Cardiac muscle cell (in vitro differentiated cells and primary cell): ENCODE results near the gene LRRC4C. TPM values are rescaled to one million over a fixed set of nuclear protein-coding genes. Genes with fewer than 3 reads are reported as not detected.

ENCODE experiments used
- DNase-seq, 2 donors: peaks; one replicate each; pipeline versions ENCODE4 v3.0.0 to v3.0.0-alpha.2; 2010 to 2017; ENCODE audit warnings: low read depth in 1 of 2, low spot score in 1 of 2
- H3K27ac ChIP-seq: fragments of 200-600 bp; sonication (generic); 2 replicates; pipeline ENCODE4 v1.5.1; 2016
- H3K27me3 ChIP-seq: fragments of 200-600 bp; sonication (generic); 2 replicates; pipeline ENCODE4 v1.6.0; 2016; ENCODE audit warnings: control low read depth
- H3K36me3 ChIP-seq: fragments of 200-600 bp; sonication (generic); 2 replicates; pipeline ENCODE4 v1.5.1; 2016; ENCODE audit warnings: control low read depth
- H3K4me1 ChIP-seq: fragments of 200-600 bp; sonication (generic); 2 replicates; pipeline ENCODE4 v1.8.1; 2017; ENCODE audit warnings: low read depth, mild to moderate bottlenecking, mixed run types
- H3K4me3 ChIP-seq: fragments of 200-600 bp; sonication (generic); 2 replicates; pipeline ENCODE4 v1.5.1; 2016; ENCODE audit warnings: mild to moderate bottlenecking
- H3K9me3 ChIP-seq: fragments of 200-600 bp; sonication (generic); 2 replicates; pipeline ENCODE4 v1.5.1; 2017; ENCODE audit warnings: low read depth, mild to moderate bottlenecking, control low read depth
- CTCF ChIP-seq: IDR thresholded peaks from 2 replicates; pipeline ENCODE4 v1.5.1; 2012; ENCODE audit warnings: low read depth, mild to moderate bottlenecking, low read length
- polyA plus RNA-seq: library from polyadenylated mRNA; unstranded; fragments of >200 nt; fragmentation: Nextera tagmentation; extraction: Ambion mirVana; gene quantifications from 2 replicates; pipeline ENCODE4 v1.2.1, GENCODE V29; 2016
- total RNA-seq: library from RNA; depleted of rRNA; stranded (reverse); fragments of >200 nt; gene quantifications from 2 replicates; pipeline ENCODE4 v1.2.3, GENCODE V29; 2016

Gene LRRC4C
- total and polyA plus RNA-seq, 2 experiments from 2014 or later: 0.66 to 0.77 TPM

DNA sequence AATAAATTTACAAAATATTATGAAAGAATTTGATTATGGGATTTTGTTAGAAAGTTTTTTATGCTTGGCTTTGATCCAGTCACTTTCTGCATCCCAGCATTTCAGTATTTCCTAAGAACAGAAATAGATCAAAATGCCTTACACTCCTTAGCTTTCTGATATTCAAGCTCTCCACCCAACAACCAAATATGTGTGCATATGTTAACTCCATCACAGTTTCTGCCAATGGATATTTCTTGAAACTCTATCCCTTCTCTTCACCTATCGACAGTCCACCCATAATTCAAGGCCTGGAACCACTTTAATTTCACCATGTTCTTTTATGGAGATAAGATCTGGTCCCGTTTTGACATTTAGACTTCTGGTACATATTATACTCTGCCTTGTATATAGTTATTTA lies 565.0 kb downstream of the LRRC4C start:
- H3K4me1 ChIP-seq: no peaks in the 10 kb centered on the region
- no peak overlapping the region for H3K4me3 ChIP-seq
- TF ChIP-seq CTCF: no peak
- no peak for DNase-seq
- no peak overlapping the region for H3K27ac ChIP-seq
- H3K36me3 ChIP-seq: no peaks in the 10 kb centered on the region
- no peaks in the 10 kb centered on the region for H3K27me3 ChIP-seq
- H3K9me3 ChIP-seq: no peaks in the 10 kb centered on the region

- no peaks in the 10 kb centered on the region for H3K4me1 ChIP-seq
Measured at GRCh38 chr11:40885250-40885954, 574.0 kb downstream of the LRRC4C start.

GRCh38 chr11:40882301-40882700 lies 577.2 kb downstream of the LRRC4C start:
- H3K27ac ChIP-seq: no peak overlapping the region
- no peaks in the 10 kb centered on the region for H3K27me3 ChIP-seq
- no peak for DNase-seq
- no peaks in the 10 kb centered on the region for H3K9me3 ChIP-seq
- H3K4me3 ChIP-seq: no peak overlapping the region
- no peak for TF ChIP-seq CTCF
- no peaks in the 10 kb centered on the region for H3K4me1 ChIP-seq
- no peaks in the 10 kb centered on the region for H3K36me3 ChIP-seq

More at GRCh38 chr11:40885250-40885954, 574.0 kb downstream of the LRRC4C start:
- no peaks in the 10 kb centered on the region for H3K36me3 ChIP-seq
- no peak overlapping the region for H3K4me3 ChIP-seq
- no peak for TF ChIP-seq CTCF
- H3K9me3 ChIP-seq: no peaks in the 10 kb centered on the region
- no peak overlapping the region for H3K27ac ChIP-seq
- H3K27me3 ChIP-seq: no peaks in the 10 kb centered on the region
- no peak for DNase-seq

GRCh38 chr11:40879911-40880310 lies 579.5 kb downstream of the LRRC4C start:
- Histone ChIP-seq H3K4me1 (no peaks in the 10 kb centered on the region), H3K36me3 (no peaks in the 10 kb centered on the region), H3K9me3 (no peaks in the 10 kb centered on the region), H3K4me3 (no peak overlapping the region), H3K27me3 (no peaks in the 10 kb centered on the region), H3K27ac (no peak overlapping the region)
- DNase-seq: no peak
- no peak for TF ChIP-seq CTCF

- Histone ChIP-seq H3K9me3 (no peaks in the 10 kb centered on the region), H3K4me1 (no peaks in the 10 kb centered on the region), H3K36me3 (no peaks in the 10 kb centered on the region), H3K27me3 (no peaks in the 10 kb centered on the region), H3K27ac (no peak overlapping the region), H3K4me3 (no peak overlapping the region)
- no peak for TF ChIP-seq CTCF
- no peak for DNase-seq
Measured at GRCh38 chr11:40877981-40878380, 581.5 kb downstream of the LRRC4C start.

DNA sequence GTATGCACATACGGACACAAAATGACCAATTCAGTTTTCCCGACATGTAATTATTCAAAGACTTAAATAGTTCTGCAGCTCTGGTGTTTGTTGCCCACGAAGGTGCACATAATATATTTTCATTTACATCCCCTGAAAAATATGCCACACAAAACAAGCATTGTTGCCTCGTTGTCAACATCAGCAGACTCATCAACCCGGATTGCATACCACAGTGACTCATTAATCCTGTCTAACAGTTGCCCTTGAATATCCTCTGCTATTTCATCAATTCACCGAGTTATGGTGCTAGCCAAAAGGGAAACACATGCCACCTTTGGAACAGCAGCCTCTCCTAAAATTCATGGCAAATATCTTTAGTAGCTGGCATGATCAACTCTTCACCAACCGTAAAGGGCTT lies 582.2 kb downstream of the LRRC4C start:
- no peak for DNase-seq
- Histone ChIP-seq H3K27me3 (no peaks in the 10 kb centered on the region), H3K4me1 (no peaks in the 10 kb centered on the region), H3K9me3 (no peaks in the 10 kb centered on the region), H3K27ac (no peak overlapping the region), H3K4me3 (no peak overlapping the region), H3K36me3 (no peaks in the 10 kb centered on the region)
- TF ChIP-seq CTCF: no peak
